HG02759 (cell line): ENCODE results near the gene UBE2E1.
"Not testable (repeated sequence)": the region's sequence is repeated elsewhere in the genome, so short reads cannot be mapped to it uniquely, and the experiment has no call there.

ENCODE experiments used
- ATAC-seq: cut with Tn5 transposase; IDR thresholded peaks from one replicate; pipeline ENCODE4 v1.9.1; 2021; ENCODE audit warnings: mild to moderate bottlenecking, moderate library complexity; ENCODE audit not compliant: unreplicated experiment

The UBE2E1 gene

GRCh38 chr3:23875113-23875725, 69.5 kb downstream of the UBE2E1 start:
- ATAC-seq = no peak

GRCh38 chr3:23876923-23877322, 71.2 kb downstream of the UBE2E1 start:
- no peak for ATAC-seq

- ATAC-seq = no peak
Observed at GRCh38 chr3:23877329-23877980, 71.7 kb downstream of the UBE2E1 start.

GRCh38 chr3:23879485-23879884, 73.7 kb downstream of the UBE2E1 start:
- ATAC-seq = no peak

GRCh38 chr3:23880703-23881339, 75.1 kb downstream of the UBE2E1 start:
- ATAC-seq = no peak

- ATAC-seq = not testable (repeated sequence)
Observed at GRCh38 chr3:23881993-23882392, 76.2 kb downstream of the UBE2E1 start.

- ATAC-seq = no peak
Observed at GRCh38 chr3:23882487-23882918, 76.7 kb downstream of the UBE2E1 start.

- ATAC-seq = no peak
Observed at GRCh38 chr3:23884481-23884880, 78.7 kb downstream of the UBE2E1 start.

GRCh38 chr3:23885210-23885609, 79.5 kb downstream of the UBE2E1 start:
- no peak for ATAC-seq

- ATAC-seq = no peak
Observed at GRCh38 chr3:23886311-23886710, 80.6 kb downstream of the UBE2E1 start.

GRCh38 chr3:23888617-23889228, 83.0 kb downstream of the UBE2E1 start:
- no peak for ATAC-seq

- no peak for ATAC-seq
Observed at GRCh38 chr3:23889386-23889785, 83.6 kb downstream of the UBE2E1 start.

- ATAC-seq = no peak
Observed at GRCh38 chr3:23889950-23890349, 84.2 kb downstream of the UBE2E1 start.

GRCh38 chr3:23894254-23895061, 88.7 kb downstream of the UBE2E1 start:
- ATAC-seq = no peak

- ATAC-seq = no peak
Observed at GRCh38 chr3:23895181-23895580, 89.4 kb downstream of the UBE2E1 start.

GRCh38 chr3:23900744-23901143, 95.0 kb downstream of the UBE2E1 start:
- ATAC-seq = no peak

- no peak for ATAC-seq
Observed at GRCh38 chr3:23904545-23904944, 98.8 kb downstream of the UBE2E1 start.

- no peak for ATAC-seq
Observed at GRCh38 chr3:23909341-23909740, 103.6 kb downstream of the UBE2E1 start.

- ATAC-seq = no peak
Observed at GRCh38 chr3:23911397-23911796, 105.6 kb downstream of the UBE2E1 start.

- ATAC-seq = not testable (repeated sequence)
Observed at GRCh38 chr3:23912335-23912734, 106.6 kb downstream of the UBE2E1 start.

- no peak for ATAC-seq
Observed at GRCh38 chr3:23913182-23913581, 107.4 kb downstream of the UBE2E1 start.
